HG02678 (cell line): ENCODE results near the gene STARD9.
"Not testable (repeated sequence)": the region's sequence is repeated elsewhere in the genome, so short reads cannot be mapped to it uniquely, and the experiment has no call there.

Experiments used
- ATAC-seq: cut with Tn5 transposase; IDR thresholded peaks from one replicate; pipeline ENCODE4 v1.9.1; 2021; ENCODE audit warnings: mild to moderate bottlenecking, moderate library complexity; ENCODE audit not compliant: unreplicated experiment

The STARD9 gene

DNA sequence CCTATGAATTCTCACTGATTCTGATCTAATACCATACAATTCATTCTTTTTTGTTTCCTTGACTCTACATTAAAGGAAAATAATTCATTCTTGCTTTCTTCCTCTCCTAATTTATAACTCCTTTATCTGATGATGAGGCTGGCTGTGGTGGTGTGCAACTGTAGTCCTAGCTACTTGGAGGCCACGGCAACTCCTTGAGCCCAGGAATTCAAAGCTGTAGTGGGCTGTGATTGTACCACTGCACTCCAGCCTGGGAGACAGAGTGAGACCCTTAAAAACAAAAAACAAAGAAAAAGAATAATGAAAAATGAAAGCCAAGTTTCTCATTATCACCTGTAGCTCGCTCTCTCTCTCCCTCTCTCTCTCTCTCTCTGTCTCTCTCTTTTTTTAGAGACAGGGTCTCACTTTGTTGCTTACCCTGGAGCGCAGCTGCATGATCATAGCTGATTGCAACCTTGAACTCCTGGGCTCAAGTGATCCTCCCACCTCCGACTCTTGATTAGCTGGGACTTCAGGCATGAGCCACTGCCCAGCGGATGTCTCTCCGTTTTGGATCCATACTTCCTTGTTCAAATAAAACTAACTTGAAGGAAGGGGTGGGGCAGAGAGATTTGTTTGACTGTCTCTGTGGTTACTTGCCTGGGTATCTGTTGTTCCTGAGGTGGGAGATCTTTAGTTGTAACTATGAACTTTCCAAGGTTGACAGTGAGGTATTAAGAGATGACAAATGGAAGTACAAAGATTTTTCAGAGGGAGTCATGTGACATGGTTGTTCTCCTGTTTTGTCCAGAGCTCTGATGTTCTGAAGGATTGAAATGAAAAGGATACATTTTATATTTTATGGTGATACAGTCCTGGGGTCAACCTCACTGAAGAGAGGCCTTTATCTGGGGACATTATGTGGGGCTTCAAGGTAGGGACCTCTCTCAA lies 46.9 kb downstream of the STARD9 start:
- ATAC-seq = no peak

DNA sequence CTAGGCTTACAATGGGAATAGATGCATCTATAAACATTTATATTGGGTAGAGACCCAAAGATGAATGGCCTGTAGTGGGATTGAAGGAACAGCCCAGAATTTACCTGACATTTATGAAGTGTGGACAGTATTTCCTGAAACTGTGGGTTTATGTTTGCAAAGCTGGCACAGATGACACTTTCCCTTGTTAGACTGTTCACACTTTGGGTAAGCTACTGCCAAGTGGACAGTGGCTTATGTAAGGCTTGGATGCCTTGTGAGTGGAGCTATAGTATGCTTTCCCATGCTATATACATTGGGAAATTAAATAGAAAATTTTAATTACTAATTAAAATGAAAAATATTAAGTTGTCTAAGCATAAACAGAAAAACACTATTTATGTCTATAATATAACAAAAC lies 48.5 kb downstream of the STARD9 start:
- no peak for ATAC-seq

DNA sequence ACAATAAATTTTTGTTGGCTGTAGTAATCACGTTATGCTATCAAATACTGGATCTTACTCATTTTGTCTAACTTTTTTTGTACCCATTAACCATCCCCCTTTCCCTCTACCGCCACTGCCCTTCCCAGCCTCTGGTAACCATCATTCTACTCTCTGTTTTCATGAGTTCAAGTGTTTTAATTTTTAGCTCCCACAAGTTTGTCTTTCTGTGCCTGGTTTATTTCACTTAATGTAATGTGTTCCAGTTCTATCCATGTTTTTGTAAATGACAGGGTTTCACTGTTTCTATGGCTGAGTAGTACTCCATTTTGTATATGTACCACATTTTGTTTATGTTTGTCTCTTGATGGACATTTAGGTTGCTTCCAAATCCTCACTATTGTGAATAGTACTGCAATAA lies 52.1 kb downstream of the STARD9 start:
- ATAC-seq = no peak

DNA sequence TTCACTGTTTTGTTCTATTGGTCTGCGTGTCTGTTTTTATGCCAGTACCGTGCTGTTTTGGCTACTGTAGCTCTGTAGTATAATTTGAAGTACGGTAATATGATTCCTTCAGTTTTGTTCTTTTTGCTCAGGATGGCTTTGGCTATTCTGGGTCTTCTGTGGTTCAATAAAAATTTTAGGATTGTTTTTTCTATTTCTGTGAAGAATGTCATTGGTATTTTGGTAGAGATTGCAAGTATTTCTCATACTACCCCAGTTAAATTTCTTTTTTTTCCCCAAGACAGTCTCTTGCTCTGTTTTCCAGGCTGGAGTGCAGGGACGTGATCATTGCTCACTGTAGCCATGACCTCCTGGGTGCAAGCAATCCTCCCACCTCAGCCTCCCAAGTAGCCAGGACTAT lies 53.4 kb downstream of the STARD9 start:
- ATAC-seq = no peak

GRCh38 chr15:42632105-42632675 lies 56.8 kb downstream of the STARD9 start:
- no peak for ATAC-seq

DNA sequence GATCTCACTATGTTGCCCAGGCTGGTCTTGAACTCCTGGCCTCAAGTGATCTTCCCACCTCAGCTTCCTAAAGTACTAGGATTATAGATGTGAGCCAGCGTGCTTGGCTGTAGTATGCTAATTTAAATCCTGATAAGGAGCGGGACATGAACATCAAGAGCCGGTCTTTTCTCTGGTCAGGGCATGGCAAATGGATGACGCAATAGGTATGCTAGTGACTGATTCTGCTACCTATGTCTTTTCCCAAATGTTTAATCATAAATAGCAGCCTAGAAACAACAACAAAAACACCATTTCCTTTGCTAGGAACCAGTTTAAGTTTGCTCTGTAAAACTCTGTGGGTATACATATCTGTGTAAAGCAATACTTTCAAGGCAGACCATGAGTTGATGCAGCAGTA lies 64.7 kb downstream of the STARD9 start:
- ATAC-seq = no peak

DNA sequence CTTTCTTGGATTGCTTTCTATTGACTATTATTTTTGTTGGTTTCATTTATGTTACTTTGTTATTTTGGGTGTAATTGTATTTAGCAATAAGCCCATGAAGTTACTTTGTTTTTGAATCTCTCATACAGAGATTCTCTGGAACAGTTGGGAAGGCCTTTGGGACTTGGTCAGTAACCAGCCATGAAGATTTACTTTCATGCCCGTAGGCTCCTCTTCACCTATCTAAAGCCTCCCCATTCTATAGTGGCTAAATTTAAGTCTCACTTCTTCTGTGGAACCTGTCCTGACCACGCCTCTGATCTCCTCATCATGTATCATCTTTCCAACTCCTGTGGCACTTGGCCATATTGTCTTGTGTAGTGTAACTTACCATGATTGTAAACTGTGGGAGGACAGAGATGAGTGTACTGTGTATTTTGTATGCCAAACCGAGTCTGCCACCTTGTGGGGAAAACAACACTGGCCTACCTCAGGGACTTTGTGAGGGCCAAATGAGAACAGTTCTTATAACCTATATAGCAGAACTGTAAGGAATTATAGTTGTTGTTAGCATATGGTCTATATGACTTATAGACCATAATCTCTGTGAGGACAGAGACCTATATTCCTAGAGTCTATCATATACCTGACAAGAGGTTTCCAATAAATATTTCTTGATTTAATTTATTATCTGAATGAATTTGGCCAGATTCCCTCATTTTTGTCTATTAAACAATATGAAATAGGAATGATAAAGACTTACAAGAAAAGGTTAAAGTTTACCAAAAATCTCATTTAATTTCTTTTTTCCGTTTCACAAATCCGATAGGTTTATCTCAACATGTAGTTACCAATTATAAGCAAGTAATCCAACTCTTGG lies 75.0 kb downstream of the STARD9 start:
- peak; percentile 71 for ATAC-seq

DNA sequence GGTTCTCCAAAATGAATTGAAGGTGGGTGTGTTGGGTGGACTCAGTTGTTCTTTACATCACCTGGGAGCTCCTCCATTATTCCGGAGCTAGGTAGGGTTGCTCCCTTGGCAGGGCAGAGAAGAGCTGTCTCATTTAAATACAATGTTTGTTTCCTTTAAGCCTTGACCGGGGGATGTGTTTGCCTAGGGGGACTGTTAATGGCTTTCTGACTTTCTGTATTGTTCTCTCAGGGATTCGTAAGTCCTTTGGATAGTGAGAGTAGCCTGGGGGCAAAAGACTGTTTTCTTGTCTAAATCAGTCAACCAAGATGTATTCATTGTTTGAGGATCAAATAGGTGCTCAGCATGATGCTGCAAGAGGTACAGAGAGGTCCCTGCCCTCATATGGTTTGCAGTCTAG lies 90.4 kb downstream of the STARD9 start:
- ATAC-seq = no peak

DNA sequence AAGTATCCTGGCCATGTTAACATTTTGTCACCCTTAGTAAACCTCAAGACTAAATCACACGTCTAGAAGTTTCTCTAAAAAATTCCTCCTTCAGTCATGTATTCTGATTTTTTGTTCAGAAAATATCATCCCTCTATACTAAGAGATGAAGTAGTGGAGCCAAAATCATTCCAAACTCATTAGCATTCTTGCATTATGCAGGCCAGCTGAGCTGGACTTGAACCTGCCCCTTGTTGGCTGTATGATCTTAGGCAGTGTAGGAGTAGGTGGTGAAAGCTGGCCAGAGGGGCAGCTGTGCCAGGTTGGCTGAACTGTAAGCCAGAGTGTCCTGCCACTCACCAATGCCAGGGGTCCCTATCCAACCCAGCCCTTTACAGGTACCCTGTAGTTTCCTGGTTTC lies 92.4 kb downstream of the STARD9 start:
- no peak for ATAC-seq

DNA sequence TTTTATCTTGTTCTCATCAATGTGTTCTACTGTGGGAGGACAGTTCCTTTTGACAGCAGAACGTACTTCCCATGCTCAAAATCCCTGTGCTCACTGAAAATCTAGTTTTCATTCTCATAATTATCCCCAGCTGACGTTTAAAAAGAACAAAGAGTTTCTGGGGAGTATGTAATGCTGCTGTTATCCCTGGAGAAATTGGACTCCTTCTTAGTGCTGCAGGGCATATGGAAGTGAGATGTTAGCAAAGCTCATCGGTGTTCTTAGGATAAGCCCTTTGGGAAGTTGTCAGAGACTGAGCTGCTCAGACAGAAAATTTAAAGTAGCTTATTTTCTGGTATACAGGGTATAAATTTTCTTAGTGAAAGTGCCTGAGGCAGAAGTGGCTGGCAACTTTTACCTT lies 95.0 kb downstream of the STARD9 start:
- ATAC-seq = no peak

DNA sequence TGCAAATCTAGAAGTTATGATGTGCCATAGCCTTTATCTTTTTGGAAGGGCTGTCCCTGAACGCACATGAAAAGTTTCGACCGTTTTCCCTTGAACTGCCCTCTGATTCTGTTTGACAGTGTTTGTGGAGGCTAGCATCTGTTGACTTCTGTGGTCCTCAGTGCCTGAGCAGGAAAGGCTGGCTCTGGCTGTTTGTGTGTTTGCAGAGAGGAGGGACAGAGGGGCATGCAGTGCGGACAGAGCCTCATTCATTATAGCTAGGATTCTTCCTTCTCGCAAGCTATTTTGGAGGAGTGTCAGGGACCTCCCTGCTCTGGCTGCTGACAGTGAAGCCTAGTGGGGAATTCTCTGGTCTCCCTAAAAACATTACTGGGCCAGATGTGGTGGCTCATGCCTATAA lies 97.0 kb downstream of the STARD9 start:
- ATAC-seq = no peak

DNA sequence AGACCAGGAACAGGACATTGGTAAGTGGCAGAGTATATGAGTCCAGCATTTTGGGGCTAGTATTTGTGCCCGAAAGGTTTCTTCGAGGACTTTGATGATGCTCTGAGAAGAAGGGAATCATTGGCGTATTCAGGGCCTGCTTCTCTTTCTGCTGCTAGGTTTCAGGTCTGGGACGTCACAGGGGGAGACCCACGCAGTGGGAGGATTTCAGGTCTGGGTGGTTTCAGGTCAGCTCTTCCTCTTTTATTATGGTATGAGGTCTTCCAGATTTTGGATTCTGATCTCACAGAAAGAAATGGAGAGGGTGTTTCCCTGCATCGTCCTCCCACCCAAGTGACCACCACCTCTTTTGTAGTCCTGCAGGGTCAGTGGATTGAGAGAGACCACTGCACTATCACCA lies 99.1 kb downstream of the STARD9 start:
- ATAC-seq = no peak

- no peak for ATAC-seq
Observed at GRCh38 chr15:42675021-42675420, 99.6 kb downstream of the STARD9 start.

- no peak for ATAC-seq
Observed at GRCh38 chr15:42679285-42680141, 104.1 kb downstream of the STARD9 start.

- ATAC-seq = not testable (repeated sequence)
Observed at GRCh38 chr15:42680142-42680482, 104.7 kb downstream of the STARD9 start.

DNA sequence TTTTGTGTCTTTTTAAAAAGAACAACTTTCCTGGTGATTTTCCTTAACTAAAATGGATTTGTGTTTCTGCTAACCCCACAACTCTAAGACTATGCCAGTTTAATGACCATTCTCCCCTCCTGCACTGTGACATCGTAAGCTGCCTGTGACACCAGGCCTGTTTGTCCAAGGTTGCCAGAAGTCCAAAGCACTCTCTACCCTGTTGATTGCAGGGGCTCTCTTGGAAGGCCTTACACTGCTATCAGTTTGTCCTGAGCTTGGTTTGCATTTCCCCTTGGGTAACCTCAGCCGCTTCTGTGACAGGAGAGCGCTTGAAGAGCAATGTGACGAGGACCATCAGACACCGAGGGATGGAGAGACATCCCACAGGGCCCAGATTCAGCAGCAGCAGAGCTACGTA lies 105.7 kb downstream of the STARD9 start:
- ATAC-seq = no peak

DNA sequence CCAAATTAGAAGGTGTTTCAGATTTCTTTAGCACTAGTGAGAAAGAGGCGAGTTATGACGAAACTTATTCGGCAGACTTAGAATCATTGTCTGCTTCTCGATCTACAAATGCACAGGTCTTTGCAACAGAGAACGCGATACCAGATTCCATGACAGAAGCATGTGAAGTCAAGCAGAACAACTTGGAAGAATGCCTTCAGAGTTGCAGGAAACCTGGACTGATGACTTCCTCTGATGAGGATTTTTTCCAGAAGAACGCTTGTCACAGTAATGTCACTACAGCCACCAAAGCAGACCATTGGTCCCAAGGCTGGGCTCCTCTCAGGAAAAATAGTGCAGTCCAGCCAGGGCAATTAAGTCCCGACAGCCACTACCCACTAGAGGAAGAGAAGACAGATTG lies 110.9 kb downstream of the STARD9 start:
- no peak for ATAC-seq

GRCh38 chr15:42687740-42688139 lies 112.3 kb downstream of the STARD9 start:
- no peak for ATAC-seq

DNA sequence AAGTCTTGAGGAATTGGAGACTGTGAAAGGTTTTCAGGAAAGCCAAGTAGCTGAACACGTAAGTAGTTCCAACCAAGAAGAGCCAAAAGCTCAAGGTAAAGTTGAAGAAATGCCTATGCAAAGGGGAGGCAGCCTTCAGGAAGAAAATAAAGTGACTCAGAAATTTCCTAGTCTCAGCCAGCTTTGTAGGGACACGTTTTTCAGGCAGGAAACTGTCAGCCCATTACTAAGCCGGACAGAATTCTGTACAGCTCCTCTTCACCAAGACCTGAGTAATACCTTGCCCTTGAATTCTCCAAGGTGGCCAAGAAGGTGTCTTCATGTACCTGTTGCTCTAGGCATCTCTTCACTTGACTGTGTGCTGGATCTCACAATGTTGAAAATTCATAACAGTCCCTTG lies 112.9 kb downstream of the STARD9 start:
- ATAC-seq = no peak

DNA sequence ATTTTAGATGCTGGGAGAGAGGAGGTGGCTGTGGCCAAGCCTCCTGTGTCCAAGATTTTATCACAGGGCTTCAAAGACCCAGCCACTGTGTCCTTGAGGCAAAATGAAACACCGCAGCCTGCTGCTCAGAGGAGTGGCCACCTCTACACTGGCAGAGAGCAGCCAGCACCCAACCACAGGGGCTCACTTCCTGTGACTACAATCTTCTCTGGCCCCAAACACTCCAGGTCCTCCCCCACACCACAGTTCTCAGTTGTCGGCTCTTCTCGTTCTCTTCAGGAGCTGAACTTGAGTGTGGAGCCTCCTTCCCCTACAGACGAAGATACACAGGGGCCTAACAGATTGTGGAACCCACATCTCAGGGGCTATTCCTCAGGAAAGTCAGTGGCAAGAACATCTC lies 115.9 kb downstream of the STARD9 start:
- no peak for ATAC-seq

DNA sequence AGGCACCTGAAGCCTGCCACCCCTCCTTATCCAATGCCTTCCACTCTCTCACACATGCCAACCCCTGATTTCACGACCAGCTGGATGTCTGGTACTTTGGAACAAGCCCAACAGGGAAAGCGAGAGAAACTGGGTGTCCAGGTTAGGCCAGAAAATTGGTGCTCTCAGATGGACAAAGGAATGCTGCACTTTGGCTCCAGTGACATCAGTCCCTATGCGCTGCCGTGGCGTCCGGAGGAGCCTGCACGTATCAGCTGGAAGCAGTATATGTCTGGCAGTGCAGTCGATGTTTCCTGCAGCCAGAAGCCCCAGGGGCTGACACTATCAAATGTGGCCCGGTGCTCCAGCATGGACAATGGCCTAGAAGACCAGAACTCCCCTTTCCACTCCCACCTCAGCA lies 116.4 kb downstream of the STARD9 start:
- ATAC-seq = no peak
